Measurements from ENCODE around the gene COX6B1. TPM values are rescaled to one million over a fixed set of nuclear protein-coding genes. Genes with fewer than 3 reads are reported as not detected.

Gene COX6B1
- total and polyA plus RNA-seq, 9 donors: 263 to 582 (median 309) TPM

GRCh38 chr19:35612559-35613321, 35.4 kb upstream of the COX6B1 start, which contains the start of gene HAUS5:
HAUS5 (plus strand) TSS chr19:35612735; CDS start chr19:35612795, 60 bp downstream.
- Histone ChIP-seq H3K27me3 (ENCODE audit: control insufficient read depth, insufficient read depth, low read length) (no peaks in the 10 kb centered on the region), H3K27ac (ENCODE audit: low read length) (no peak within 1 kb of the TSS), H3K4me3 (ENCODE audit: low read length) (peak within 1 kb of the TSS; percentile 95), H3K4me1 (ENCODE audit: control insufficient read depth, insufficient read depth, low read length) (peaks cover 15% of the 10 kb centered on the region), H3K36me3 (ENCODE audit: control insufficient read depth, insufficient read depth, low read length) (peaks cover 21% of the 10 kb centered on the region), H3K9me3 (replicated peaks; ENCODE audit: control insufficient read depth, low read depth, low read length) (peaks cover 3% of the 10 kb centered on the region)
- peak; percentile 96 for DNase-seq
- WGBS (ENCODE audit: insufficient coverage): 0% methylated on average over 30 of the region's 47 CpGs

- peaks cover 15% of the 10 kb centered on the region for H3K4me1 ChIP-seq (ENCODE audit: control insufficient read depth, insufficient read depth, low read length)
- H3K9me3 ChIP-seq (replicated peaks; ENCODE audit: control insufficient read depth, low read depth, low read length): no peaks in the 10 kb centered on the region
- H3K27me3 ChIP-seq (ENCODE audit: control insufficient read depth, insufficient read depth, low read length): no peaks in the 10 kb centered on the region
- H3K36me3 ChIP-seq (ENCODE audit: control insufficient read depth, insufficient read depth, low read length): peaks cover 26% of the 10 kb centered on the region
- H3K4me3 ChIP-seq (ENCODE audit: low read length): peak overlapping the region; percentile 95
- 63% methylated on average over 1 of the region's 1 CpG for WGBS (ENCODE audit: insufficient coverage)
- no peak for DNase-seq
- H3K27ac ChIP-seq (ENCODE audit: low read length): no peak overlapping the region
These were observed 34.5 kb upstream of the COX6B1 start for GRCh38 chr19:35613574-35613973.

GRCh38 chr19:35615036-35615435, 33.1 kb upstream of the COX6B1 start:
- no peak for DNase-seq
- WGBS (ENCODE audit: insufficient coverage): 94% methylated on average over 17 of the region's 17 CpGs
- no peak overlapping the region for H3K4me3 ChIP-seq (ENCODE audit: low read length)
- H3K4me1 ChIP-seq (ENCODE audit: control insufficient read depth, insufficient read depth, low read length): peaks cover 15% of the 10 kb centered on the region
- no peaks in the 10 kb centered on the region for H3K27me3 ChIP-seq (ENCODE audit: control insufficient read depth, insufficient read depth, low read length)
- H3K36me3 ChIP-seq (ENCODE audit: control insufficient read depth, insufficient read depth, low read length): peaks cover 32% of the 10 kb centered on the region
- no peaks in the 10 kb centered on the region for H3K9me3 ChIP-seq (replicated peaks; ENCODE audit: control insufficient read depth, low read depth, low read length)
- no peak overlapping the region for H3K27ac ChIP-seq (ENCODE audit: low read length)

GRCh38 chr19:35618857-35619256, 29.3 kb upstream of the COX6B1 start:
- no peaks in the 10 kb centered on the region for H3K4me1 ChIP-seq (ENCODE audit: control insufficient read depth, insufficient read depth, low read length)
- WGBS (ENCODE audit: insufficient coverage): 77% methylated on average over 7 of the region's 7 CpGs
- no peak overlapping the region for H3K4me3 ChIP-seq (ENCODE audit: low read length)
- H3K36me3 ChIP-seq (ENCODE audit: control insufficient read depth, insufficient read depth, low read length): peaks cover 41% of the 10 kb centered on the region
- no peaks in the 10 kb centered on the region for H3K27me3 ChIP-seq (ENCODE audit: control insufficient read depth, insufficient read depth, low read length)
- H3K27ac ChIP-seq (ENCODE audit: low read length): no peak overlapping the region
- no peak for DNase-seq
- H3K9me3 ChIP-seq (replicated peaks; ENCODE audit: control insufficient read depth, low read depth, low read length): no peaks in the 10 kb centered on the region

GRCh38 chr19:35619290-35619923, 28.7 kb upstream of the COX6B1 start:
- Histone ChIP-seq H3K36me3 (ENCODE audit: control insufficient read depth, insufficient read depth, low read length) (peaks cover 41% of the 10 kb centered on the region), H3K4me3 (ENCODE audit: low read length) (no peak overlapping the region), H3K27me3 (ENCODE audit: control insufficient read depth, insufficient read depth, low read length) (no peaks in the 10 kb centered on the region), H3K9me3 (replicated peaks; ENCODE audit: control insufficient read depth, low read depth, low read length) (no peaks in the 10 kb centered on the region), H3K4me1 (ENCODE audit: control insufficient read depth, insufficient read depth, low read length) (no peaks in the 10 kb centered on the region), H3K27ac (ENCODE audit: low read length) (no peak overlapping the region)
- DNase-seq: no peak
- 98% methylated on average over 7 of the region's 12 CpGs for WGBS (ENCODE audit: insufficient coverage)

- H3K36me3 ChIP-seq (ENCODE audit: control insufficient read depth, insufficient read depth, low read length): peaks cover 38% of the 10 kb centered on the region
- WGBS (ENCODE audit: insufficient coverage): 89% methylated on average over 17 of the region's 17 CpGs
These were observed 28.1 kb upstream of the COX6B1 start for GRCh38 chr19:35620001-35620400.

GRCh38 chr19:35621708-35622107, 26.4 kb upstream of the COX6B1 start:
- no peak for DNase-seq
- no peaks in the 10 kb centered on the region for H3K4me1 ChIP-seq (ENCODE audit: control insufficient read depth, insufficient read depth, low read length)
- H3K27me3 ChIP-seq (ENCODE audit: control insufficient read depth, insufficient read depth, low read length): no peaks in the 10 kb centered on the region
- peaks cover 29% of the 10 kb centered on the region for H3K36me3 ChIP-seq (ENCODE audit: control insufficient read depth, insufficient read depth, low read length)
- H3K27ac ChIP-seq (ENCODE audit: low read length): no peak overlapping the region
- no peaks in the 10 kb centered on the region for H3K9me3 ChIP-seq (replicated peaks; ENCODE audit: control insufficient read depth, low read depth, low read length)
- whole genome bisulfite sequencing (ENCODE audit: insufficient coverage): 89% methylated on average over 9 of the region's 9 CpGs
- no peak overlapping the region for H3K4me3 ChIP-seq (ENCODE audit: low read length)

More at GRCh38 chr19:35620001-35620400, 28.1 kb upstream of the COX6B1 start:
- no peaks in the 10 kb centered on the region for H3K9me3 ChIP-seq (replicated peaks; ENCODE audit: control insufficient read depth, low read depth, low read length)
- H3K4me3 ChIP-seq (ENCODE audit: low read length): no peak overlapping the region
- H3K27me3 ChIP-seq (ENCODE audit: control insufficient read depth, insufficient read depth, low read length): no peaks in the 10 kb centered on the region
- DNase-seq: no peak
- H3K4me1 ChIP-seq (ENCODE audit: control insufficient read depth, insufficient read depth, low read length): no peaks in the 10 kb centered on the region
- no peak overlapping the region for H3K27ac ChIP-seq (ENCODE audit: low read length)

- no peak for DNase-seq
- Histone ChIP-seq H3K27ac (ENCODE audit: low read length) (no peak overlapping the region), H3K27me3 (ENCODE audit: control insufficient read depth, insufficient read depth, low read length) (no peaks in the 10 kb centered on the region), H3K36me3 (ENCODE audit: control insufficient read depth, insufficient read depth, low read length) (peaks cover 20% of the 10 kb centered on the region), H3K4me3 (ENCODE audit: low read length) (no peak overlapping the region), H3K4me1 (ENCODE audit: control insufficient read depth, insufficient read depth, low read length) (peaks cover 2% of the 10 kb centered on the region), H3K9me3 (replicated peaks; ENCODE audit: control insufficient read depth, low read depth, low read length) (no peaks in the 10 kb centered on the region)
- 83% methylated on average over 13 of the region's 13 CpGs for WGBS (ENCODE audit: insufficient coverage)
These were observed 25.4 kb upstream of the COX6B1 start for GRCh38 chr19:35622750-35623149.

GRCh38 chr19:35623327-35624010, 24.7 kb upstream of the COX6B1 start:
- H3K4me1 ChIP-seq (ENCODE audit: control insufficient read depth, insufficient read depth, low read length): peaks cover 6% of the 10 kb centered on the region
- H3K36me3 ChIP-seq (ENCODE audit: control insufficient read depth, insufficient read depth, low read length): peaks cover 16% of the 10 kb centered on the region
- DNase-seq: no peak
- H3K27ac ChIP-seq (ENCODE audit: low read length): no peak overlapping the region
- WGBS (ENCODE audit: insufficient coverage): 78% methylated on average over 2 of the region's 6 CpGs
- H3K9me3 ChIP-seq (replicated peaks; ENCODE audit: control insufficient read depth, low read depth, low read length): no peaks in the 10 kb centered on the region
- H3K4me3 ChIP-seq (ENCODE audit: low read length): no peak overlapping the region
- no peaks in the 10 kb centered on the region for H3K27me3 ChIP-seq (ENCODE audit: control insufficient read depth, insufficient read depth, low read length)

GRCh38 chr19:35628264-35628564, 19.9 kb upstream of the COX6B1 start:
- H3K36me3 ChIP-seq (ENCODE audit: control insufficient read depth, insufficient read depth, low read length): peaks cover 30% of the 10 kb centered on the region
- H3K4me1 ChIP-seq (ENCODE audit: control insufficient read depth, insufficient read depth, low read length): peaks cover 12% of the 10 kb centered on the region
- H3K27ac ChIP-seq (ENCODE audit: low read length): peak overlapping the region; percentile 97
- no peak for DNase-seq
- 20% methylated on average over 2 of the region's 9 CpGs for WGBS (ENCODE audit: insufficient coverage)
- no peaks in the 10 kb centered on the region for H3K27me3 ChIP-seq (ENCODE audit: control insufficient read depth, insufficient read depth, low read length)
- H3K4me3 ChIP-seq (ENCODE audit: low read length): peak overlapping the region; percentile 74
- H3K9me3 ChIP-seq (replicated peaks; ENCODE audit: control insufficient read depth, low read depth, low read length): no peaks in the 10 kb centered on the region
